Tibial nerve (tissue), 4 donors: Measurements from ENCODE around the gene GCM1.

Experiments used
- CTCF ChIP-seq, 5 experiments: fragments of 200-600 bp in 3 of 5; fragments of 450-650 bp in 2 of 5; sonication (generic) in 3 of 5; IDR thresholded peaks; one replicate each; pipeline ENCODE4 v1.5.1; 2016 to 2019; ENCODE audit warnings: antibody characterized with exemption in 5 of 5, mild to moderate bottlenecking in 3 of 5, moderate library complexity in 2 of 5
- EP300 ChIP-seq, 2 donors: sonication (generic); formaldehyde crosslinking; IDR thresholded peaks; one replicate each; pipeline ENCODE4 v1.6.1; 2017; ENCODE audit warnings: antibody characterized with exemption in 2 of 2, mild to moderate bottlenecking in 1 of 2

- TF ChIP-seq CTCF (IDR thresholded peaks at IDR 0.05) (no peak), EP300 (IDR thresholded peaks at IDR 0.05) (no peak)
Observed at GRCh38 chr6:53180678-53181077, 32.0 kb upstream of the GCM1 start.
